Muscle layer of colon (tissue), 2 donors: Measurements from ENCODE around the gene CCDC7.
"Not testable (repeated sequence)": the region's sequence is repeated elsewhere in the genome, so short reads cannot be mapped to it uniquely, and the experiment has no call there.

ENCODE experiments used
- H3K27ac ChIP-seq: one replicate; pipeline ENCODE4 v1.7.0; 2013; ENCODE audit warnings: low read depth, mild to moderate bottlenecking, low read length, moderate library complexity
- H3K27me3 ChIP-seq, 2 donors: one replicate each; pipeline ENCODE4 v1.7.0; 2013; ENCODE audit warnings: low read length in 2 of 2, mild to moderate bottlenecking in 2 of 2; ENCODE audit not compliant: insufficient read depth in 2 of 2, control insufficient read depth in 1 of 2
- H3K36me3 ChIP-seq: one replicate; pipeline ENCODE4 v1.7.0; 2013; ENCODE audit warnings: mild to moderate bottlenecking, low read length; ENCODE audit not compliant: insufficient read depth
- H3K4me1 ChIP-seq: one replicate; pipeline ENCODE4 v1.7.0; 2013; ENCODE audit warnings: mild to moderate bottlenecking, low read length; ENCODE audit not compliant: insufficient read depth
- H3K4me3 ChIP-seq, 2 donors: one replicate each; pipeline ENCODE4 v1.7.0; 2013; ENCODE audit warnings: low read length in 2 of 2, low read depth in 1 of 2, mild to moderate bottlenecking in 1 of 2, moderate library complexity in 1 of 2
- H3K9ac ChIP-seq: one replicate; pipeline ENCODE4 v1.7.0; 2013; ENCODE audit warnings: low read length
- H3K9me3 ChIP-seq: one replicate; pipeline ENCODE4 v1.7.0; 2013; ENCODE audit warnings: mild to moderate bottlenecking, low read length
- donor health status: abdominal sarcoma.
- donor health status: Adenocarcinoma of cecum.

CCDC7 gene

GRCh38 chr10:32598022-32598421 lies 152.1 kb downstream of the CCDC7 start:
- H3K27ac ChIP-seq, H3K9ac ChIP-seq, H3K27me3 ChIP-seq, H3K36me3 ChIP-seq, H3K4me3 ChIP-seq, H3K4me1 ChIP-seq, H3K9me3 ChIP-seq: not testable (repeated sequence)

- no peaks in the 10 kb centered on the region for H3K9me3 ChIP-seq
- H3K4me1 ChIP-seq = no peaks in the 10 kb centered on the region
- H3K9ac ChIP-seq = no peak overlapping the region
- H3K27ac ChIP-seq = no peak overlapping the region
- H3K4me3 ChIP-seq = no peak overlapping the region
- no peaks in the 10 kb centered on the region for H3K36me3 ChIP-seq
- no peaks in the 10 kb centered on the region for H3K27me3 ChIP-seq
These were observed 154.4 kb downstream of the CCDC7 start for GRCh38 chr10:32600317-32600716.

- not testable (repeated sequence) for H3K4me1 ChIP-seq, H3K27me3 ChIP-seq, H3K4me3 ChIP-seq, H3K36me3 ChIP-seq, H3K9me3 ChIP-seq, H3K9ac ChIP-seq, H3K27ac ChIP-seq
These were observed 155.6 kb downstream of the CCDC7 start for GRCh38 chr10:32601562-32601961.

GRCh38 chr10:32605787-32606186 lies 159.8 kb downstream of the CCDC7 start:
- no peaks in the 10 kb centered on the region for H3K9me3 ChIP-seq
- H3K9ac ChIP-seq = no peak overlapping the region
- H3K4me3 ChIP-seq = no peak overlapping the region
- no peak overlapping the region for H3K27ac ChIP-seq
- no peaks in the 10 kb centered on the region for H3K27me3 ChIP-seq
- H3K36me3 ChIP-seq = no peaks in the 10 kb centered on the region
- H3K4me1 ChIP-seq = no peaks in the 10 kb centered on the region

DNA sequence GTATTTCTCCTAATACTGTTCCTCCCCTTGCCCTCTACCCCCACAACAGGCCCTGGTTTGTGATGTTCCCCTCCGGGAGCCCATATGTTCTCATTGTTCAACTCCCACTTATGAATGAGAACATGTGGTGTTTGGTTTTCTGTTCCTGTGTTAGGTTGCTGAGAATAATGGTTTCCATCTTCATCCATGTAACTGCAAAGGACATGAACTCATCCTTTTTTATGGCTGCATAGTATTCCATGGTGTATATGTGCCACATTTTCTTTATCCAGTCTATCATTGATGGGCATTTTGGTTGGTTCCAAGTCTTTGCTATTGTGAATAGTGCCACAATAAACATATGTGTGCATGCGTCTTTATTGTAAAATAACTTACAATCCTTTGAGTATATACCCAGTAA lies 164.6 kb downstream of the CCDC7 start:
- H3K4me3 ChIP-seq, H3K36me3 ChIP-seq, H3K27me3 ChIP-seq, H3K9me3 ChIP-seq, H3K27ac ChIP-seq, H3K9ac ChIP-seq, H3K4me1 ChIP-seq: not testable (repeated sequence)

DNA sequence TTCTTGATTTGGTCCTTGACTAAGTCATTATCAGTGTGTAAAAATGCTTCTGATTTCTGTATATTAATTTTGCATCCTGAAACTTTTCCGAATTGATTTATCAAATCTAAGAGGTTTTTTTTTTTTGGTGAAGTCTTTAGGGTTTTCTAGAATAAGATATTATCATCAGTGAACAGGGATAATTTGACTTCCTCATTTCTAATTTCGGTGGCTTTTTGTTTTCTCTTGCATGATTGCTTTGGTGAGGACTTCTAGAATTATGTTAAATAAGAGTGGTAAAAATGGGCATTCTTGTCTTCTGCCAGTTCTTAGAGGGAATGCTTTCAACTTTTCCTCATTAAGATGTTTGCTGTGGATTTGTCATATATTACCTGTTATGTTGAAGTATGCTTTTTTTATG lies 170.5 kb downstream of the CCDC7 start:
- no peaks in the 10 kb centered on the region for H3K27me3 ChIP-seq
- no peaks in the 10 kb centered on the region for H3K36me3 ChIP-seq
- no peak overlapping the region for H3K9ac ChIP-seq
- no peaks in the 10 kb centered on the region for H3K4me1 ChIP-seq
- H3K27ac ChIP-seq = no peak overlapping the region
- no peaks in the 10 kb centered on the region for H3K9me3 ChIP-seq
- H3K4me3 ChIP-seq = no peak overlapping the region

DNA sequence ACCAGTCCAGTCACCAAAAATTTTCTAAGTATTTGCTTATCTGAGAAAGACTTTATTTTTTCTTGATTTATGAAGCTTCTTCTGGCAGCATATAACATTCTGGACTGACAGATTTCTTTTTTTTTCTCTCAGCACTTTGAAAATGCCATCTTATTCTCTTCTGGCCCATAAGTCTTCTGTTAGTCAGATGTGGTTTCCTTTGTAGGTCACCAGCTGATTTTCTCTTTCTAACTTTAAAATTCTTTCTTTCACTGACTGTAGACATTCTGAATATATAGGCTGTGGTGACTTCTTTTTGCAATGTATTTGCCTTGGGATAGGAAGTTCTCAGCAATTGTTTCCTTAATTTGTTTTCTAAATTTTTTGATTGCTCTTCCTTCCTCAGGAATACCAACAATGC lies 172.5 kb downstream of the CCDC7 start:
- no peaks in the 10 kb centered on the region for H3K27me3 ChIP-seq
- H3K9me3 ChIP-seq = no peaks in the 10 kb centered on the region

GRCh38 chr10:32621969-32622368 lies 176.0 kb downstream of the CCDC7 start:
- H3K36me3 ChIP-seq = no peaks in the 10 kb centered on the region
- no peak overlapping the region for H3K4me3 ChIP-seq
- H3K27me3 ChIP-seq = no peaks in the 10 kb centered on the region
- no peak overlapping the region for H3K9ac ChIP-seq
- H3K27ac ChIP-seq = no peak overlapping the region
- H3K4me1 ChIP-seq = no peaks in the 10 kb centered on the region
- no peaks in the 10 kb centered on the region for H3K9me3 ChIP-seq

More for the DNA sequence above, 172.5 kb downstream of the CCDC7 start:
- no peaks in the 10 kb centered on the region for H3K4me1 ChIP-seq
- no peaks in the 10 kb centered on the region for H3K36me3 ChIP-seq
- H3K27ac ChIP-seq = no peak overlapping the region
- no peak overlapping the region for H3K4me3 ChIP-seq
- no peak overlapping the region for H3K9ac ChIP-seq

GRCh38 chr10:32622409-32622808 lies 176.5 kb downstream of the CCDC7 start:
- Histone ChIP-seq H3K9me3 (no peaks in the 10 kb centered on the region), H3K27me3 (no peaks in the 10 kb centered on the region), H3K9ac (no peak overlapping the region), H3K27ac (no peak overlapping the region), H3K36me3 (no peaks in the 10 kb centered on the region), H3K4me3 (no peak overlapping the region), H3K4me1 (no peaks in the 10 kb centered on the region)

GRCh38 chr10:32627183-32627582 lies 181.2 kb downstream of the CCDC7 start:
- Histone ChIP-seq H3K27ac (no peak overlapping the region), H3K36me3 (no peaks in the 10 kb centered on the region), H3K4me3 (no peak overlapping the region), H3K9ac (no peak overlapping the region), H3K9me3 (no peaks in the 10 kb centered on the region), H3K4me1 (no peaks in the 10 kb centered on the region), H3K27me3 (no peaks in the 10 kb centered on the region)

GRCh38 chr10:32629910-32630309 lies 184.0 kb downstream of the CCDC7 start:
- no peaks in the 10 kb centered on the region for H3K27me3 ChIP-seq
- H3K9ac ChIP-seq = no peak overlapping the region
- H3K9me3 ChIP-seq = no peaks in the 10 kb centered on the region
- H3K36me3 ChIP-seq = no peaks in the 10 kb centered on the region
- no peaks in the 10 kb centered on the region for H3K4me1 ChIP-seq
- H3K4me3 ChIP-seq = no peak overlapping the region
- no peak overlapping the region for H3K27ac ChIP-seq

DNA sequence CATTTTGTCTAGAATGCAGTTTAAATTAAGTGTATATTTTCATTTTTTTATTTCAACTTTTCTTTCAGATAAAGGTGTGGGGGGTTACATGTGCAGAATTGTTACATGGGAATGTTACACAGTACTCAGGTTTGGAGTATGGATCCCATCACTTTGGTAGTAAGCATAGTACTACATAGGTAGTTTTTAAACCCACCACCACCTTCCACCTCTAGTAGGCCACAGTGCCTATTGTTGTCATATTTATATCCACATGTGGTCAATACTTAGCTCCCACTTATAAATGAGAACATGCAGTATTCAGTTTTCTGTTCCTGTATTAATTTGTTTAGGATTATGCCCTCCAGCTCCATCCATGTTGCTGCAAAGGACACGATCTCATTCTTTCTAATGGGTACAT lies 200.6 kb downstream of the CCDC7 start:
- Histone ChIP-seq H3K4me1 (no peaks in the 10 kb centered on the region), H3K36me3 (no peaks in the 10 kb centered on the region), H3K27me3 (no peaks in the 10 kb centered on the region), H3K9ac (no peak overlapping the region), H3K27ac (no peak overlapping the region), H3K4me3 (no peak overlapping the region), H3K9me3 (no peaks in the 10 kb centered on the region)
